ENCODE results near the gene FGGY. TPM values are rescaled to one million over a fixed set of nuclear protein-coding genes. Genes with fewer than 3 reads are reported as not detected.
"Not testable (repeated sequence)": the region's sequence is repeated elsewhere in the genome, so short reads cannot be mapped to it uniquely, and the experiment has no call there.

FGGY gene
- total and polyA plus RNA-seq, 11 donors: 7.2 to 42.9 (median 32.0) TPM

GRCh38 chr1:59731591-59731990 is 434.7 kb downstream of the FGGY start:
- no peaks in the 10 kb centered on the region for H3K27me3 ChIP-seq
- TF ChIP-seq CTCF (IDR thresholded peaks at IDR 0.05) (no peak), POLR2A (IDR thresholded peaks at IDR 0.05) (no peak)
- peaks cover 0 to 43% (median 32%) of the 10 kb centered on the region in 12 donors for H3K4me1 ChIP-seq
- H3K36me3 ChIP-seq: no peaks in the 10 kb centered on the region
- intact Hi-C loops (cut with DNase I): no loop called here
- H3K9me3 ChIP-seq: peaks cover 0 to 4% (median 0%) of the 10 kb centered on the region in 12 donors
- ATAC-seq (no peak), DNase-seq (no peak)
- 80 to 100% (median 86%) methylated on average over 1 of the region's 1 CpG for WGBS, 4 donors
- H3K27ac ChIP-seq: peak overlapping the region; percentile 60 to 88 (median 78)
- H3K4me3 ChIP-seq: no peak overlapping the region

- no peak for DNase-seq
- Histone ChIP-seq H3K4me1 (peaks cover 0 to 43% (median 32%) of the 10 kb centered on the region in 12 donors), H3K36me3 (no peaks in the 10 kb centered on the region), H3K4me3 (no peak overlapping the region), H3K9me3 (peaks cover 0 to 9% (median 0%) of the 10 kb centered on the region in 12 donors), H3K27ac (peak overlapping the region in 10 of 12 donors; percentile 67 to 88 (median 80)), H3K27me3 (no peaks in the 10 kb centered on the region)
- TF ChIP-seq POLR2A (IDR thresholded peaks at IDR 0.05) (no peak), CTCF (IDR thresholded peaks at IDR 0.05) (no peak)
- ATAC-seq: peak in 3 of 4 donors; percentile 5 to 24 (median 13)
- WGBS, 4 donors: 69 to 82% (median 79%) methylated on average over 10 of the region's 10 CpGs
- intact Hi-C loops (cut with DNase I): no loop called here
Measured at GRCh38 chr1:59732214-59732955, 435.5 kb downstream of the FGGY start.

- DNase-seq (no peak), ATAC-seq (no peak)
- no peaks in the 10 kb centered on the region for H3K27me3 ChIP-seq
- peaks cover 0 to 48% (median 36%) of the 10 kb centered on the region in 12 donors for H3K4me1 ChIP-seq
- H3K4me3 ChIP-seq: no peak overlapping the region
- TF ChIP-seq CTCF (IDR thresholded peaks at IDR 0.05): no peak
- no peak for TF ChIP-seq POLR2A (IDR thresholded peaks at IDR 0.05)
- peaks cover 0 to 9% (median 0%) of the 10 kb centered on the region in 12 donors for H3K9me3 ChIP-seq
- intact Hi-C loops (cut with DNase I): no loop called here
- H3K36me3 ChIP-seq: no peaks in the 10 kb centered on the region
- H3K27ac ChIP-seq: peak overlapping the region in 10 of 12 donors; percentile 16 to 82 (median 30)
- WGBS, 4 donors: 67 to 80% (median 76%) methylated on average over 3 of the region's 3 CpGs
Measured at GRCh38 chr1:59733443-59734141, 436.7 kb downstream of the FGGY start.

GRCh38 chr1:59735927-59736326 is 439.0 kb downstream of the FGGY start:
- H3K9me3 ChIP-seq; ATAC-seq; H3K4me3 ChIP-seq; H3K27me3 ChIP-seq; DNase-seq; H3K36me3 ChIP-seq; H3K27ac ChIP-seq; intact Hi-C loops (cut with DNase I): not testable (repeated sequence)
- peaks cover 0 to 46% (median 34%) of the 10 kb centered on the region in 12 donors for H3K4me1 ChIP-seq
- WGBS, 4 donors: 84 to 97% (median 91%) methylated on average over 3 of the region's 3 CpGs
